K562 (cell line): ENCODE results near the gene CPN2. TPM values are rescaled to one million over a fixed set of nuclear protein-coding genes. Genes with fewer than 3 reads are reported as not detected.
A peak's percentile ranks its signal among the peaks of the same experiment; 100 is the strongest.

ENCODE experiments used
- ARID1B ChIP-seq: fragments of 450-650 bp; IDR thresholded peaks from 2 replicates; pipeline ENCODE4 v1.6.1; 2016; ENCODE audit warnings: antibody characterized with exemption, mild to moderate bottlenecking, inconsistent platforms
- CBFB ChIP-seq: sonication (generic); formaldehyde crosslinking; IDR thresholded peaks from 2 replicates; pipeline ENCODE4 v1.4.0; 2020; ENCODE audit warnings: mild to moderate bottlenecking, missing genetic modification reagents
- E2F1 ChIP-seq: sonication (generic); formaldehyde crosslinking; IDR thresholded peaks from 2 replicates; pipeline ENCODE4 v1.8.1; 2023; ENCODE audit warnings: mild to moderate bottlenecking, missing genetic modification reagents, moderate library complexity
- FOXK1 ChIP-seq: sonication (generic); formaldehyde crosslinking; IDR thresholded peaks from 2 replicates; pipeline ENCODE4 v1.8.0; 2022; ENCODE audit warnings: missing genetic modification reagents, mild to moderate bottlenecking, borderline replicate concordance
- KLF1 ChIP-seq: fragments of 450-650 bp; IDR thresholded peaks from 2 replicates; pipeline ENCODE4 v1.6.1; 2016; ENCODE audit warnings: missing genetic modification characterization, missing compliant biosample characterization
- L3MBTL2 ChIP-seq: fragments of 450-650 bp; IDR thresholded peaks from 2 replicates; pipeline ENCODE4 v1.6.1; 2016; ENCODE audit warnings: mild to moderate bottlenecking, moderate library complexity
- MTA3 ChIP-seq: fragments of 450-650 bp; formaldehyde crosslinking; IDR thresholded peaks from 2 replicates; pipeline ENCODE4 v1.6.1; 2017; ENCODE audit warnings: mild to moderate bottlenecking, borderline replicate concordance
- NUFIP1 ChIP-seq: fragments of 450-650 bp; IDR thresholded peaks from 2 replicates; pipeline ENCODE4 v1.6.1; 2018; ENCODE audit not compliant: partially characterized antibody
- SMC3 ChIP-seq: conservative IDR thresholded peaks from 2 replicates; pipeline ENCODE4 v1.6.1; 2011; ENCODE audit warnings: low read depth, low read length, improper control_type of control experiment; ENCODE audit not compliant: insufficient read depth
- TSHZ1 ChIP-seq: fragments of 250-450 bp; sonication (Bioruptor Pico); IDR thresholded peaks from 2 replicates; pipeline ENCODE4 v1.4.0; 2020; ENCODE audit warnings: mild to moderate bottlenecking, moderate library complexity
- ZFPM2 ChIP-seq: fragments of 250-450 bp; sonication (Bioruptor Pico); IDR thresholded peaks from 2 replicates; pipeline ENCODE4 v1.5.1; 2022; ENCODE audit warnings: mild to moderate bottlenecking
- ZNF263 ChIP-seq: sonication (generic); formaldehyde crosslinking; IDR thresholded peaks from 2 replicates; pipeline ENCODE4 v1.8.0; 2022; ENCODE audit warnings: mild to moderate bottlenecking, missing genetic modification reagents, borderline replicate concordance
- polyA plus RNA-seq, 8 experiments: library from polyadenylated mRNA; depleted of rRNA in 4 of 8; stranded (reverse) in 5 of 8; unstranded in 3 of 8; fragments of >200 nt; fragmentation: Nextera tagmentation in 2 of 8; fragmentation: Illumina TruSeq in 1 of 8; extraction: Ambion mirVana in 2 of 8; extraction: Trizol in 1 of 8; gene quantifications; 2 replicates each; pipeline versions ENCODE4 v1.2.1 to v1.2.3, GENCODE V29; 2011 to 2014; ENCODE audit warnings: inconsistent platforms in 1 of 8, missing spikeins in 1 of 8
- total RNA-seq, 7 experiments: library from RNA; depleted of rRNA in 6 of 7; stranded (reverse); fragments of >200 nt in 6 of 7; fragmentation: Illumina TruSeq in 2 of 7; extraction: Trizol in 2 of 7; gene quantifications; 2 replicates each; pipeline versions ENCODE4 v1.2.1 to v1.2.3, GENCODE V29; 2011 to 2021; ENCODE audit warnings: low replicate concordance in 1 of 7
- TF ChIP-seq, protein P1 (sequence below), 2 experiments: IDR thresholded peaks; 2 replicates each; pipeline ENCODE4 v1.6.1; 2012; ENCODE audit warnings: improper control_type of control experiment in 2 of 2, low read depth in 2 of 2, low read length in 2 of 2, borderline replicate concordance in 1 of 2
- TF ChIP-seq, protein P2 (sequence below): fragments of 250-450 bp; sonication (Bioruptor Pico); IDR thresholded peaks from 2 replicates; pipeline ENCODE4 v1.8.0; 2022; ENCODE audit warnings: inconsistent platforms
- TF ChIP-seq, protein P3 (sequence below), 2 experiments: fragments of 450-650 bp; IDR thresholded peaks; 2 replicates each; pipeline ENCODE4 v1.6.1; 2016

CPN2 gene
- total and polyA plus RNA-seq, 9 of the 15 experiments (the other 6 are each of a cell fraction or from before 2014, with no cell fraction given): not detected

GRCh38 chr3:194315088-194315964, 35.8 kb downstream of the CPN2 start (continued):
- TF ChIP-seq TSHZ1 (CRISPR knock-in tag) (no peak), L3MBTL2 (peak; percentile 94), KLF1 (tag) (no peak), CBFB (peak; percentile 17), ZNF263 (CRISPR knock-in tag) (peak; percentile 79; the same call in 1 of the 2 replicates), NUFIP1 (no peak), E2F1 (CRISPR knock-in tag) (0 out of 2 replicates have a peak, but pooled peaks have one; percentile 30), ZFPM2 (CRISPR knock-in tag) (no peak), FOXK1 (CRISPR knock-in tag) (no peak), MTA3 (peak; percentile 72; the same call in 1 of the 2 replicates), ARID1B (peak; percentile 25; the same call in 1 of the 2 replicates), SMC3 (peak; percentile 95)
- TF ChIP-seq, protein P1, sequence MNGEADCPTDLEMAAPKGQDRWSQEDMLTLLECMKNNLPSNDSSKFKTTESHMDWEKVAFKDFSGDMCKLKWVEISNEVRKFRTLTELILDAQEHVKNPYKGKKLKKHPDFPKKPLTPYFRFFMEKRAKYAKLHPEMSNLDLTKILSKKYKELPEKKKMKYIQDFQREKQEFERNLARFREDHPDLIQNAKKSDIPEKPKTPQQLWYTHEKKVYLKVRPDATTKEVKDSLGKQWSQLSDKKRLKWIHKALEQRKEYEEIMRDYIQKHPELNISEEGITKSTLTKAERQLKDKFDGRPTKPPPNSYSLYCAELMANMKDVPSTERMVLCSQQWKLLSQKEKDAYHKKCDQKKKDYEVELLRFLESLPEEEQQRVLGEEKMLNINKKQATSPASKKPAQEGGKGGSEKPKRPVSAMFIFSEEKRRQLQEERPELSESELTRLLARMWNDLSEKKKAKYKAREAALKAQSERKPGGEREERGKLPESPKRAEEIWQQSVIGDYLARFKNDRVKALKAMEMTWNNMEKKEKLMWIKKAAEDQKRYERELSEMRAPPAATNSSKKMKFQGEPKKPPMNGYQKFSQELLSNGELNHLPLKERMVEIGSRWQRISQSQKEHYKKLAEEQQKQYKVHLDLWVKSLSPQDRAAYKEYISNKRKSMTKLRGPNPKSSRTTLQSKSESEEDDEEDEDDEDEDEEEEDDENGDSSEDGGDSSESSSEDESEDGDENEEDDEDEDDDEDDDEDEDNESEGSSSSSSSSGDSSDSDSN (IDR thresholded peaks at IDR 0.05; ENCODE audit: borderline replicate concordance in 1 of 2, low read depth in 2 of 2, low read length in 2 of 2): peak; percentile 36 to 60; a peak in 1 of 4 replicates
- TF ChIP-seq, protein P2, sequence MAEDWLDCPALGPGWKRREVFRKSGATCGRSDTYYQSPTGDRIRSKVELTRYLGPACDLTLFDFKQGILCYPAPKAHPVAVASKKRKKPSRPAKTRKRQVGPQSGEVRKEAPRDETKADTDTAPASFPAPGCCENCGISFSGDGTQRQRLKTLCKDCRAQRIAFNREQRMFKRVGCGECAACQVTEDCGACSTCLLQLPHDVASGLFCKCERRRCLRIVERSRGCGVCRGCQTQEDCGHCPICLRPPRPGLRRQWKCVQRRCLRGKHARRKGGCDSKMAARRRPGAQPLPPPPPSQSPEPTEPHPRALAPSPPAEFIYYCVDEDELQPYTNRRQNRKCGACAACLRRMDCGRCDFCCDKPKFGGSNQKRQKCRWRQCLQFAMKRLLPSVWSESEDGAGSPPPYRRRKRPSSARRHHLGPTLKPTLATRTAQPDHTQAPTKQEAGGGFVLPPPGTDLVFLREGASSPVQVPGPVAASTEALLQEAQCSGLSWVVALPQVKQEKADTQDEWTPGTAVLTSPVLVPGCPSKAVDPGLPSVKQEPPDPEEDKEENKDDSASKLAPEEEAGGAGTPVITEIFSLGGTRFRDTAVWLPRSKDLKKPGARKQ (CRISPR knock-in tag): no peak
- TF ChIP-seq, protein P3, sequence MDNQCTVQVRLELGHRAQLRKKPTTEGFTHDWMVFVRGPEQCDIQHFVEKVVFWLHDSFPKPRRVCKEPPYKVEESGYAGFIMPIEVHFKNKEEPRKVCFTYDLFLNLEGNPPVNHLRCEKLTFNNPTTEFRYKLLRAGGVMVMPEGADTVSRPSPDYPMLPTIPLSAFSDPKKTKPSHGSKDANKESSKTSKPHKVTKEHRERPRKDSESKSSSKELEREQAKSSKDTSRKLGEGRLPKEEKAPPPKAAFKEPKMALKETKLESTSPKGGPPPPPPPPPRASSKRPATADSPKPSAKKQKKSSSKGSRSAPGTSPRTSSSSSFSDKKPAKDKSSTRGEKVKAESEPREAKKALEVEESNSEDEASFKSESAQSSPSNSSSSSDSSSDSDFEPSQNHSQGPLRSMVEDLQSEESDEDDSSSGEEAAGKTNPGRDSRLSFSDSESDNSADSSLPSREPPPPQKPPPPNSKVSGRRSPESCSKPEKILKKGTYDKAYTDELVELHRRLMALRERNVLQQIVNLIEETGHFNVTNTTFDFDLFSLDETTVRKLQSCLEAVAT (IDR thresholded peaks at IDR 0.05): 0 out of 4 replicates have a peak, but pooled peaks of 1 of the 2 experiments have one; percentile 16
